Activated naive CD4-positive, alpha-beta T cell treated with anti-CD3 and anti-CD28 coated beads for 36 hours (primary cell): ENCODE data around the gene PNPLA7. TPM values are rescaled to one million over a fixed set of nuclear protein-coding genes. Genes with fewer than 3 reads are reported as not detected.
"Not testable (repeated sequence)": the region's sequence is repeated elsewhere in the genome, so short reads cannot be mapped to it uniquely, and the experiment has no call there.

ENCODE experiments used
- CTCF ChIA-PET: fragments of 350-600 bp; sonication (Branson Sonifier 250); formaldehyde crosslinking; loops from one replicate; lab custom pipeline; 2021; ENCODE audit warnings: antibody characterized with exemption; lab: Charles Lee
- DNase-seq: peaks from one replicate; pipeline ENCODE4 v3.0.0-alpha.2; 2020
- H3K27ac Mint-ChIP-seq: one replicate; pipeline ENCODE4 v1.8.0; 2021; ENCODE audit warnings: mild to moderate bottlenecking, mixed read lengths
- H3K27me3 Mint-ChIP-seq: one replicate; pipeline ENCODE4 v1.8.0; 2021; ENCODE audit warnings: low read depth, mixed read lengths
- H3K36me3 Mint-ChIP-seq: one replicate; pipeline ENCODE4 v1.8.0; 2021; ENCODE audit warnings: low read depth, mixed read lengths
- H3K4me1 Mint-ChIP-seq: one replicate; pipeline ENCODE4 v1.8.0; 2021; ENCODE audit warnings: low read depth, mixed read lengths
- H3K4me3 Mint-ChIP-seq: one replicate; pipeline ENCODE4 v1.8.0; 2021; ENCODE audit warnings: mild to moderate bottlenecking, moderate library complexity, mixed read lengths
- H3K9me3 Mint-ChIP-seq: one replicate; pipeline ENCODE4 v1.8.0; 2021; ENCODE audit warnings: mixed read lengths
- intact Hi-C: fragments of 100-400 bp; cut with micrococcal nuclease; formaldehyde crosslinking; loops from one replicate; pipeline ENCODE4 v1.15.1; 2023
- total RNA-seq, 2 experiments: library from RNA; stranded (reverse); gene quantifications; one replicate each; pipeline ENCODE4 v1.2.3, GENCODE V29; 2021

Gene PNPLA7
- total RNA-seq, 2 experiments from 2014 or later: 2.8 to 3.1 TPM

DNA sequence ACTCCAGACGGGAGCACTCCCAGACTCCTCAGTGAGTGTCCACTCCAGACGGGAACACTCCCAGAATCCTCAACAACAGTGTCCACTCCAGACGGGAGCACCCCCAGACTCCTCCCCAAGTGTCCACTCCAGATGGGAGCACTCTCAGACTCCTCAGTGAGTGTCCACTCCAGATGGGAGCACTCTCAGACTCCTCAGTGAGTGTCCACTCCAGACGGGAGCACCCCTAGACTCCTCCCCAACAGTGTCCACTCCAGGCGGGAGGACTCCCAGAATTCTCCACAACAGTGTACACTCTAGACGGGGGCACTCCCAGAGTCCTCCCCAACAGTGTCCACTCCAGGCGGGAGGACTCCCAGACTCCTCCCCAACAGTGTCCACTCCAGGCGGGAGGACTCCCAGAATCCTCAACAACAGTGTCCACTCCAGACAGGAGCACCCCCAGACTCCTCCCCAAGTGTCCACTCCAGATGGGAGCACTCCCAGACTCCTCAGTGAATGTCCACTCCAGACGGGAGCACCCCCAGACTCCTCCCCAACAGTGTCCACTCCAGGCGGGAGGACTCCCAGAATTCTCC, 17.2 kb downstream of the PNPLA7 start:
- H3K27ac Mint-ChIP-seq, H3K4me3 Mint-ChIP-seq, CTCF ChIA-PET, DNase-seq, H3K27me3 Mint-ChIP-seq, H3K9me3 Mint-ChIP-seq, intact Hi-C loops, H3K36me3 Mint-ChIP-seq: not testable (repeated sequence)
- peaks cover 27% of the 10 kb centered on the region for H3K4me1 Mint-ChIP-seq

DNA sequence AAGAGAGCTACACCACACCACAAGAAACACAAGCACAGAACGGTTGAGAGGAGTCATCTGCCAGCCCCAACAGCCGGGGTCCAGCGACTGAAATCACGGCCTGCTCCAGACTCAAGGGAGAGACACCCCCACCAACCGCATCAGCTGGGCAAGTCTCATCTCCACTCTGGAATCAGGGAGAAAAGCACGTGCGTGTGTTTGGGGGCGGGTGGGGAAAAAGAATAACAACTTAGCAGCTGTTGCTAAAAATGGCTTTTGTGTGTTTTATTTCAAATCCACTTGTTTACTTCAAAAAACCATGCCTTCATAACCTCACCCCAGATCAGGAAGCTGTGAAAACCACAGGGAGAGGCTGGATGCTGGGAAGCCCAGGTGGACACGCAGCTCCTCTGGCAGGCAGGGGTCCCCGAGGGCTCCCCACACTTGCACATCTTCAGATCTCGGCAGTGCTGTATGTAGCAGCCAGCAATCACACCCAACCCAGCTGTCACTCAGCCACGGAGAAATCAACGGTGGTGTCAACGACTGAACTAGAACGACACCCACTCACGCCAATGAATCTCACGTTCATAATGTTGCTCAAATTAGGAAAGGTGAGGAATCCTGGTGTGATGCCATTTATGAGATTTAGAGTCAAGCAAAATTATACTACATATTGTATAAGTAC, 19.0 kb downstream of the PNPLA7 start:
- H3K9me3 Mint-ChIP-seq: peaks cover 2% of the 10 kb centered on the region
- DNase-seq: no peak
- CTCF ChIA-PET: interaction anchor here (1.5 kb wide), 1 partner anchor 14 kb away, joined by 4 read pairs; no protein-coding TSS in a partner anchor
- H3K27me3 Mint-ChIP-seq: no peaks in the 10 kb centered on the region
- H3K36me3 Mint-ChIP-seq: peaks cover 2% of the 10 kb centered on the region
- H3K4me3 Mint-ChIP-seq: no peak overlapping the region
- H3K27ac Mint-ChIP-seq: no peak overlapping the region
- intact Hi-C loops: no loop called here
- peaks cover 16% of the 10 kb centered on the region for H3K4me1 Mint-ChIP-seq

DNA sequence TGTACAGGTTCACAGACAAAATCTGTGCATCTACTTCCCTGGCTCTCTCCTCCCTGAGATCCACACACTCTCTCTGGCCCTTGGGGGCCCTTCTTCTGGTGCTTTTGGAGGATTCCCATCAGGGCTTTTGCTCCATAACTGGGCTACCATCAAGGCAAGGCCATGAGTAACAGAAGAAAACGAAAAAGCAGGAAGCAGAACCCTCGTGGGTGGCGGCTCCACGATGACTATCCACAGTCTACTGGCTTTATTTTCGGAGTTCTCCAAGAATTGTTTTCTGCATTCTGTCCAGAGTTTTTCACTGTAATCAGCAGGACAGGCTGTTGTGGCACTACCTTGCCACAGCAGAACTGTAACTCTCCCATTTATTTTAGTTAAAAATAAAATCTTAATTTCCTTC, 19.9 kb downstream of the PNPLA7 start:
- Mint-ChIP-seq H3K4me1 (peaks cover 13% of the 10 kb centered on the region), H3K27ac (no peak overlapping the region), H3K4me3 (no peak overlapping the region), H3K27me3 (no peaks in the 10 kb centered on the region), H3K9me3 (no peaks in the 10 kb centered on the region), H3K36me3 (no peaks in the 10 kb centered on the region)
- intact Hi-C loops: no loop called here
- CTCF ChIA-PET: no interaction called here
- DNase-seq: no peak

DNA sequence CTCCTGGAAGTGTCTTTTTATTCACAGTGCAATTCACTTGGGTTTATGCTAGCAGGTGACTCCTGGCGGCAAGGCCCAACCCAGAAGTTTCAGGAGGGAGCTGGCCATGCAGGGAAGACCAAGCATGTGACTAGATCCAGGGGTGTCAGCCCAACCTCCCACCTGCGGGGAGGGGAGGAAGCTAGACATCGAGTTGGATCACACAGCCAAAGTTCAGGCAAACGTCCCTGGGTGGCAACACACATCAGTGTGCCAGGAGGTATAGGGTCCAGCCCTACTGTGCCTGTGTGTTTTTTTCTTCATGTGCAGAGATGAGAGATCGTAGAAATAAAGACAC, 25.3 kb downstream of the PNPLA7 start:
- H3K27ac Mint-ChIP-seq: no peak overlapping the region
- no peak overlapping the region for H3K4me3 Mint-ChIP-seq

DNA sequence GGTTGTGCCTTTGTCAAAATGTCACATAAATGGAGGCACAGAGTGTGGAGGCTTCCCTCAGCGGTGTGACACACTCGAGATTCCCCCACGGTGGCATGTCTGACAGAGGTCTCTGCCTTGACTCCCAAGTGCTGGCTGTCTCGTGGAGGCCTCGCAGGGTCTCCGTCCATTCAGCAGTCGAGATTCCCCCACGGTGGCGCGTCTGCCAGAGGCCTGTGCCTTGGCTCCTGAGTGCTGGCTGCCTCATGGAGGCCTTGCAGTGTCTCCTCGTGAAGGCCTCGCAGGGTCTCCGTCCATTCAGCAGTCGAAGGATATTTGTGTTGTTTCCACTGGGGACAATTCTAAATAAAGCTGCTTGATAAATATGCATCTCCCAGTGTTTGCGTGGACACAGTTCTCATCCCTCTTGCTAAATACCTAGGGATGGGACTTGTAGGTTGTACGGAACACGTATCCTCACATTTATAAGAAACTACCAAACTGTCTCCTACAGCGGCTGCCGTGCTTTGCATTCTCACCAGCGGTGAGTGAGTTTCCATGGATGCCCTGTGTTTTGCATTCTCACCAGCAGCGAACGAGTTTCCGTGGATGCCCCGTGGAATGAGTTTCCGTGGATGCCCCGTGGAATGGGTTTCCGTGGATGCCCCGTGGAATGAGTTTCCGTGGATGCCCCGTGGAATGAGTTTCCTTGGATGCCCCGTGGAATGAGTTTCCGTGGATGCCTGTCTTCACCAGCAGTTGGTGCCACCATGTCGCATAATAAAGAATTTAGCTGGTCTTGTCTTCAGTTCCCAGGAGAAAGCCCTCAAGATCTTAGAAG, 25.8 kb downstream of the PNPLA7 start:
- Mint-ChIP-seq H3K27me3 (no peaks in the 10 kb centered on the region), H3K9me3 (no peaks in the 10 kb centered on the region), H3K4me1 (peaks cover 2% of the 10 kb centered on the region), H3K27ac (no peak overlapping the region), H3K36me3 (no peaks in the 10 kb centered on the region), H3K4me3 (no peak overlapping the region)
- no peak for DNase-seq
- CTCF ChIA-PET: interaction anchor here (0.7 to 0.9 kb wide), 4 partner anchors 10 to 232 kb away, joined by 3 to 4 read pairs (median 3); no protein-coding TSS in a partner anchor
- intact Hi-C loops: no loop called here

More for the DNA sequence above, 25.3 kb downstream of the PNPLA7 start:
- CTCF ChIA-PET: interaction anchor here (0.7 to 0.9 kb wide), 4 partner anchors 10 to 232 kb away, joined by 3 to 4 read pairs (median 3); no protein-coding TSS in a partner anchor
- H3K36me3 Mint-ChIP-seq: no peaks in the 10 kb centered on the region
- H3K9me3 Mint-ChIP-seq: no peaks in the 10 kb centered on the region
- no peaks in the 10 kb centered on the region for H3K27me3 Mint-ChIP-seq
- peaks cover 3% of the 10 kb centered on the region for H3K4me1 Mint-ChIP-seq
- intact Hi-C loops: loop anchor here (5.0 kb wide), 1 partner anchor 103 kb away; the partner anchor contains the start of genes EXD3 and NOXA1
- no peak for DNase-seq

DNA sequence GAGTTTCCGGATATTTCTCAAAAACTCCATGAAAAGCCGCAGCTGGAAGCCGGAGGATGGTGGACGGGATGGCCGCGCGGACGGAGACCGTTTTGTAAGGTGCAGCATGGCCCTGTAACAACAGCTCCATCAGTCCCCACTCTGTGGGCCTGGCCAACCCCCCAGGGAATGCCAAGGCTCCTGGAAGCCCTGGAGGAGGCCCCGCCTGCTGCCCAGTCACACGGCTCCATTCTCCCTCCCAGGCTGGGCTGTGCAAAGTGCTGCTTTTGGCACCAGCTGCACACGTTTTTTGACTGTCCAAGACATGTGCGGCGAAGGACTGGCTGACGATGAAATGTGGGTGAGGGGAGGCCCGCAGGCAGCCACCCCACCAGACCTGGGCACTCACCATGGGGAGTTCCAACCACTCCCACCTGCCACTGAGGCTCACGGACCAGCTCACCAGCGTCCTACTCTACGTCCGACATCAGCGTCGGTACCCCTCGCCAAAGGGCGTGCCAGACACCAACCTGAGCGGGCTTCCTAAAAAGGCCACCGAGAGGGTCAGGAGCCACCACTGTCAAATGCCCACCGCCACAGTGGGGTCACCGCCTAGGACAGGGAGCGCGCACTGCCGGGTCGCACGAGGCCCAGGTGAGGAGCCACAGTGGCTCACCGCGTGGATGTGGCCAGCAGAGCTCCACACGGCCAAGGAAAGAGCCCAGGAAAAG, 27.3 kb downstream of the PNPLA7 start:
- H3K9me3 Mint-ChIP-seq: no peaks in the 10 kb centered on the region
- CTCF ChIA-PET: interaction anchor here (0.6 kb wide), 1 partner anchor 112 kb away, joined by 3 read pairs; no protein-coding TSS in a partner anchor
- DNase-seq: no peak
- no peaks in the 10 kb centered on the region for H3K4me1 Mint-ChIP-seq
- no peak overlapping the region for H3K27ac Mint-ChIP-seq
- no peaks in the 10 kb centered on the region for H3K36me3 Mint-ChIP-seq
- H3K27me3 Mint-ChIP-seq: no peaks in the 10 kb centered on the region
- intact Hi-C loops: no loop called here
- no peak overlapping the region for H3K4me3 Mint-ChIP-seq

DNA sequence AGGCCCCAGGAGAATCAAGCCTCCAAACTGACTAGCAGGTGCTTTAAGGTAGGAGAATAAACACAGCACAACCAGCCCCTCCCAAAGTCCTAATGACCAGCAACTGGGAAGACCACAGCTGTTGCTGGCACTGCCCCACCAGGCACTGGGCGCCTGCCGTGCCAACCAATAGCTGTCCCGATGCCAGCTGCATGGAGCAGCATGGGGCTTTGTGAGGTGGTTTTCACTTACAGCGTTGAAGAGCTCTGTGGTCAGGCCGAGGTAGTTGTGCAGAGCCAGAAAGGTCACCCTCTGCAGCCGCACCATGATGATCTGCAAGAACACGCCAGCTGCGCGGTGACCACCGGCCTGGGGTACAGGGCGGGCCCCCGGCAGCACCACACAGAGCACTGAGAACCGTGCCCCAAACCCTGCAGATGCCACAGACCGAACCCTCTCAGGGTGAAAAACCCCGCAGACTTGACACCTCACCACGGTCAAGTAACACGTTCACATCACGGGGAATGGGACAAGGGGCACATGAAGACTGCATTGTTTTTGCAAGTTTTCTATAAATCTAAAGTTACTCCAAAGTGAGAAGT, 28.7 kb downstream of the PNPLA7 start:
- Mint-ChIP-seq H3K36me3 (no peaks in the 10 kb centered on the region), H3K4me3 (no peak overlapping the region), H3K27me3 (no peaks in the 10 kb centered on the region), H3K27ac (no peak overlapping the region), H3K4me1 (no peaks in the 10 kb centered on the region), H3K9me3 (no peaks in the 10 kb centered on the region)
- intact Hi-C loops: no loop called here
- CTCF ChIA-PET: no interaction called here
- no peak for DNase-seq

DNA sequence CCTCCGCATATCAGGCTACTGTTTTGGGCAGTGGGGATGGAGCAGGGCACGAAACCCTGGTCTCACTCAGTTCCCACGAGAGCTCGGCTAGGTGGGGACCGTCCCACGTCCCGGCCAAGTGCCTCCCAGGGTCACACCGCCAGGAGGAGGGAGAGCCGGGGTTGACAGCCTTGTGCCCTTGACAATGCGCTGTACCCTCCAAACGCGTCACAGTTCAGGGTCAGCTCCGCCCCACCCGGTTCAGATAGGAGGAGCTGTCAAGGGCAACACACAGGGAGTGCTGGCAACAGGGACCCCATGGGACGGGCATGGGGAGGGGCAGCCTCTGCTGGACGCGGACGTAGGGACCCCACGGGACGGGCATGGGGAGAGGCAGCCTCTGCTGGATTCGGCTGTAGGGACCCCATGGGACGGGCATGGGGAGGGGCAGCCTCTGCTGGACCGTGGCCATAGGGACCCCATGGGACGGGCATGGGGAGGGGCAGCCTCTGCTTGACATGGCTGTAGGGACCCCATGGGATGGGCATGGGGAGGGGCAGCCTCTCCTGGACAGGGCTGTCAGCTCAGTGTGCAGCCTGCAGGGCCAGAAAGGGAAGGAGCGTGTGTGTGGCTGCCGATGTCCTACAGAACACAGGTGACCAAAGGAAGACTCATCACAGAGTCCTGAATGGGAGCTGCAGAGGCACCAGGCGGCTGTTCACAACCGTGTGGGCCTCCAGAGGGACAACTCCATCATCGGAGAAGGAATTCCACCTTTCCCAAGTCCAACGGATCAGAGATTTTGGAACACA, 29.4 kb downstream of the PNPLA7 start:
- H3K4me3 Mint-ChIP-seq: no peak overlapping the region
- H3K27ac Mint-ChIP-seq: no peak overlapping the region
- H3K36me3 Mint-ChIP-seq: no peaks in the 10 kb centered on the region
- H3K27me3 Mint-ChIP-seq: no peaks in the 10 kb centered on the region
- H3K4me1 Mint-ChIP-seq: no peaks in the 10 kb centered on the region
- no peaks in the 10 kb centered on the region for H3K9me3 Mint-ChIP-seq
- CTCF ChIA-PET: no interaction called here
- DNase-seq: no peak
- intact Hi-C loops: no loop called here

DNA sequence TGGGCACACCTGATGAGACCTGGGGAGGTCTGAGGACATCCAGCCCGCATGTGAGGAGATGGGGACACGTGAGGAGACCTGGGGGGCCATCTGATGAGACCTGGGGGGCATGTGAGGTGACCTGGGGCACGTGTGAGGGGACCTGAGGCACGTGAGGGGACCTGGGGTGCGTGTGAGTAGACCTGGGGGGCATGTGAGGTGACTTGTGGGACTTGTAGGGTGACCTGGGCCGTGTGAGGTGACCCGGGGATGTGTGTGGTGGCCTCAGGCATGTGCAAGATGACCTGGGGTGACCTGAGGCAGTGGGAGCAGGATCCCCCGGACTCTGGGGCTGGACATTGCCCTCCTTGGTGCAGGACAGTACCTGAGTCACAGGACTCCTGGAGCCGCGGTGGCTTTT, 30.6 kb downstream of the PNPLA7 start:
- no peak for DNase-seq
- H3K27ac Mint-ChIP-seq: no peak overlapping the region
- H3K9me3 Mint-ChIP-seq: no peaks in the 10 kb centered on the region
- no peaks in the 10 kb centered on the region for H3K27me3 Mint-ChIP-seq
- H3K4me3 Mint-ChIP-seq: no peak overlapping the region
- CTCF ChIA-PET: no interaction called here
- no peaks in the 10 kb centered on the region for H3K36me3 Mint-ChIP-seq
- intact Hi-C loops: no loop called here
- no peaks in the 10 kb centered on the region for H3K4me1 Mint-ChIP-seq

DNA sequence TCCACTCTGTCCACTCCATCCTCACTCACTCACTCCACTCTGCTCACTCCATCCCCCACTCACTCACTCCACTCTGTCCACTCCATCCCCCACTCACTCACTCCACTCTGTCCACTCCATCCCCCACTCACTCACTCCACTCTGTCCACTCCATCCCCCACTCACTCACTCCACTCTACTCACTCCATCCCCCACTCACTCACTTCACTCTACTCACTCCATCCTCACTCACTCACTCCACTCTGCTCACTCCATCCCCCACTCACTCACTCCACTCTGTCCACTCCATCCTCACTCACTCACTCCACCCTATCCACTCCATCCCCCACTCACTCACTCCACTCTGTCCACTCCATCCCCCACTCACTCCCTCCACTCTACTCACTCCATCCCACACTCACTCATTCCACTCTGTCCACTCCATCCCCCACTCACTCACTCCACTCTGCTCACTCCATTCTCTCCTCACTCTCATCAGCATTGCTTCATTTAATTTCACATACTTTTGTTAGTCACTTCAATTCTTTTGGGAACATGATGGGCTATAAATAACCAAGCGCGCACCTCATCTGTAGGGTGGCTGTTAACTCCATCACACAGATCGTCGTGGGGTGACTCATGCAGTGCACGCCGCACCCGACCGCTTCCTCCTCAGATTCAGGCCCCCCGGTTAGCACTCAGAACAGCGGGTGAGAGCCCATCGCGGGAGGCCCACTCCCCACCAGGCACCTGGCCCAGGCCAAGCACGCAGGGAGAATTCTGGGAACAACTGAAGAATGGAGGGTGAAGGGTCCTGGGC, 31.3 kb downstream of the PNPLA7 start:
- H3K36me3 Mint-ChIP-seq, H3K4me3 Mint-ChIP-seq, H3K4me1 Mint-ChIP-seq, DNase-seq, CTCF ChIA-PET, intact Hi-C loops, H3K27ac Mint-ChIP-seq, H3K27me3 Mint-ChIP-seq, H3K9me3 Mint-ChIP-seq: not testable (repeated sequence)
